Neural progenitor cell (in vitro differentiated cells): Measurements from ENCODE around the gene ASGR1.

Experiments
- EZH2 ChIP-seq: fragments of 200-600 bp; sonication (generic); IDR thresholded peaks from 2 replicates; pipeline ENCODE4 v1.6.1; 2017; ENCODE audit warnings: antibody characterized with exemption, mild to moderate bottlenecking, moderate library complexity
- TF ChIP-seq, protein P1 (sequence below): fragments of 200-600 bp; sonication (generic); IDR thresholded peaks from 2 replicates; pipeline ENCODE4 v1.5.1; 2017; ENCODE audit warnings: antibody characterized with exemption, mild to moderate bottlenecking

DNA sequence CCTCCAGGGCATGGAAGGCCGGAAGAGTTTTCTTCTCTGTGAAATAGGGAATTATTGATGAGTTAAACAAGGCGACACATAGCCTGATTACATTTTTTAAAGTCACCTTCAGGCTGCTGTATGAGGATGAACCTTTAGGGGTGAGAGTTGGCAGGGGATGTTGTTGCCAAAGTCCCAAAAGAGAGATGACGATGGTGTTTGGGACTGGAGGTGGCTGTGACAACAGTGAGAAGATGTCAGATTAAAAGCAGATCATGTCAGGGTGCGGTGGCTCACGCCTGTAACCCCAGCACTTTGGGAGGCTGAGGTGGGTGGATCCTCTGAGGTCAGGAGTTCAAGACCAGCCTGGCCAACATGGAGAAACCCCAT is 47.8 kb downstream of the ASGR1 start:
- TF ChIP-seq, protein P1, sequence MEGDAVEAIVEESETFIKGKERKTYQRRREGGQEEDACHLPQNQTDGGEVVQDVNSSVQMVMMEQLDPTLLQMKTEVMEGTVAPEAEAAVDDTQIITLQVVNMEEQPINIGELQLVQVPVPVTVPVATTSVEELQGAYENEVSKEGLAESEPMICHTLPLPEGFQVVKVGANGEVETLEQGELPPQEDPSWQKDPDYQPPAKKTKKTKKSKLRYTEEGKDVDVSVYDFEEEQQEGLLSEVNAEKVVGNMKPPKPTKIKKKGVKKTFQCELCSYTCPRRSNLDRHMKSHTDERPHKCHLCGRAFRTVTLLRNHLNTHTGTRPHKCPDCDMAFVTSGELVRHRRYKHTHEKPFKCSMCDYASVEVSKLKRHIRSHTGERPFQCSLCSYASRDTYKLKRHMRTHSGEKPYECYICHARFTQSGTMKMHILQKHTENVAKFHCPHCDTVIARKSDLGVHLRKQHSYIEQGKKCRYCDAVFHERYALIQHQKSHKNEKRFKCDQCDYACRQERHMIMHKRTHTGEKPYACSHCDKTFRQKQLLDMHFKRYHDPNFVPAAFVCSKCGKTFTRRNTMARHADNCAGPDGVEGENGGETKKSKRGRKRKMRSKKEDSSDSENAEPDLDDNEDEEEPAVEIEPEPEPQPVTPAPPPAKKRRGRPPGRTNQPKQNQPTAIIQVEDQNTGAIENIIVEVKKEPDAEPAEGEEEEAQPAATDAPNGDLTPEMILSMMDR: no peak
- TF ChIP-seq EZH2: no peak
